Erythroblast (primary cell): ENCODE data around the gene C11orf87.

Experiments used
- GATA1 ChIP-seq: IDR thresholded peaks from 2 replicates; pipeline ENCODE4 v1.6.1; 2011; ENCODE audit warnings: low read depth, mild to moderate bottlenecking, control low read depth, low read length, moderate library complexity
- POLR2A ChIP-seq: IDR thresholded peaks from 2 replicates; pipeline ENCODE4 v1.6.1; 2011; ENCODE audit warnings: mild to moderate bottlenecking, low read length

- TF ChIP-seq POLR2A (no peak), GATA1 (no peak)
These were observed 16.3 kb upstream of the C11orf87 start for GRCh38 chr11:109405671-109406070.
